ENCODE measurements around the gene GAB3. TPM values are rescaled to one million over a fixed set of nuclear protein-coding genes. Genes with fewer than 3 reads are reported as not detected.

GAB3 gene
- total RNA-seq, 1 donor from 2014 or later: 0.90 TPM

Other genes with a start within 250 kb of the GAB3 start
- 29.6 TPM for gene FAM3A, start 234.8 kb downstream of the GAB3 start, total RNA-seq (ENCODE audit: unreplicated experiment)
- 46.4 TPM for gene G6PD, start 204.2 kb downstream of the GAB3 start, total RNA-seq (ENCODE audit: unreplicated experiment)
- 23.0 TPM for gene IKBKG, start 203.5 kb downstream of the GAB3 start, total RNA-seq (ENCODE audit: unreplicated experiment)
- not detected for gene CTAG1A, start 165.9 kb downstream of the GAB3 start, total RNA-seq (ENCODE audit: unreplicated experiment)
- gene CTAG1B, start 131.8 kb downstream of the GAB3 start, total RNA-seq (ENCODE audit: unreplicated experiment): not detected
- gene CTAG2, start 97.5 kb downstream of the GAB3 start, total RNA-seq (ENCODE audit: unreplicated experiment): not detected
- 28.5 TPM for gene DKC1, start 11.8 kb upstream of the GAB3 start, total RNA-seq (ENCODE audit: unreplicated experiment)
- gene MPP1, start 54.4 kb upstream of the GAB3 start, total RNA-seq (ENCODE audit: unreplicated experiment): 11.3 TPM
- gene SMIM9, start 83.6 kb upstream of the GAB3 start, total RNA-seq (ENCODE audit: unreplicated experiment): not detected
- 24.4 TPM for gene F8A1, start 135.3 kb upstream of the GAB3 start, total RNA-seq (ENCODE audit: unreplicated experiment)

Data from endothelial cell (in vitro differentiated cells).